IPS-NIHi7 (cell line): Measurements from ENCODE around the gene SLC15A5.
A peak's percentile ranks its signal among the peaks of the same experiment; 100 is the strongest.

Source experiments
- DNase-seq: peaks from one replicate; pipeline ENCODE4 v3.0.0; 2012; ENCODE audit warnings: mixed read lengths; ENCODE audit errors: extremely low spot score

SLC15A5 gene, protein sequence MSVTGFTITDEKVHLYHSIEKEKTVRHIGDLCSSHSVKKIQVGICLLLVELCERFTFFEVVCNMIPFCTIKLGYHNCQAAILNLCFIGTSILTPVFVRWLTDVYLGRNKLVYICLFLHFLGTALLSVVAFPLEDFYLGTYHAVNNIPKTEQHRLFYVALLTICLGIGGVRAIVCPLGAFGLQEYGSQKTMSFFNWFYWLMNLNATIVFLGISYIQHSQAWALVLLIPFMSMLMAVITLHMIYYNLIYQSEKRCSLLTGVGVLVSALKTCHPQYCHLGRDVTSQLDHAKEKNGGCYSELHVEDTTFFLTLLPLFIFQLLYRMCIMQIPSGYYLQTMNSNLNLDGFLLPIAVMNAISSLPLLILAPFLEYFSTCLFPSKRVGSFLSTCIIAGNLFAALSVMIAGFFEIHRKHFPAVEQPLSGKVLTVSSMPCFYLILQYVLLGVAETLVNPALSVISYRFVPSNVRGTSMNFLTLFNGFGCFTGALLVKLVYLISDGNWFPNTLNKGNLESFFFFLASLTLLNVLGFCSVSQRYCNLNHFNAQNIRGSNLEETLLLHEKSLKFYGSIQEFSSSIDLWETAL

DNA sequence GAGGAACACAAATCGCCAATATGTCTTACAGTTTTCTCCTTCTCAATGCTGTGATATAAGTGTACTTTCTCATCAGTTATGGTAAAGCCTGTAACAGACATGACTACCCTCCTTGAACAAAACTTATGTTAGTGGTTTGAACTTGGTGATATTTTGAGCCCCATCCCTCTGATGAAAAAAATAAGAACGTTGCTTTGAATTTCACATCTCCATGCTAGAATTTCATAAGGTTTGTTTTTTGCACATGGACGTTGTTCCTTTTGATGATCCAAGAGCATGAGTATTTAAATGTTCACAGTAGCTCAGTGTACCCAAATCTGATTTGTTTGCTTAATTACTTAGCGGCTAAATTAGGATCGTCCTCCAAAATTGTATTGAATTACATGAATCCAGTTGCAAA is at the start of gene SLC15A5:
SLC15A5 (minus strand) TSS at position 101 of the 400 bp plus-strand sequence; CDS start at position 101, 0 bp downstream.
- DNase-seq: no peak

DNA sequence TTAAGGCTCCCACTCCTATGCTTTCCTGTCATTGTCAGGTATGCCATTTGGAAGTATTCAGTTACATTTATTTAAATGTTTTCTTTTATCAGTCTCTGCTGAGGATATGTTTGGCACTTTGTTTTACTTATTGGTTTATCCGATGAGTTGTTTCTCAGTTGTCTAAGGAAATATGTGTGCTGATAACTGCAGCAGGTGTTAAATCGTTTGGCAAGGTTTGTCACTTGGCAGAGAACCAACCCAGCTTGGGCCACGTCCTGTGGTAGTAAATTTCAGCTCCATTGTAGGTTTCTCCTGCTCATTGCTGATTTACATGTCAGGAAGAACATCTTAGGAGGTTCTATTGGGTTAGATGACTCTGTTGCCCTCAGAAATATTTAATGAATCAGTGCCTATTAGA is 47.9 kb upstream of the SLC15A5 start:
- no peak for DNase-seq

DNA sequence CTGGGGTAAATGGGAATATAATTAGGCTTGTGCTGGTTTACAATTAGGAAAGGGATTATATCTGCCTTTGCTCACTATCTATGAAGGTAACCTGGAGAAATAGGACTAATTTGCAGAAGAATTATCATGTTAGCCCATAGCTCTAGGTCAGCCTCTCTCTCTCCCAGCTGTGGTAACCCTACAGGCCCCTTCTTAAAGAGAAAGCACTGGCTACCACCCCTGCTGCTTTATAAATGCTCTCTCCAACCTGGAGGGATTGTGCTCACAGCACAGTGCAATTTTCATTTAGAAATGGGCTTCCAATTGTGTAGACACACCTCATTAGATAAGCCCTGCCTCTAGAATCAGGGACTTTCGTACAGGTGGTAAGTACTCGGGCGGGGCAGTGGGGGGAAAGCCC is 47.3 kb upstream of the SLC15A5 start:
- no peak for DNase-seq

DNA sequence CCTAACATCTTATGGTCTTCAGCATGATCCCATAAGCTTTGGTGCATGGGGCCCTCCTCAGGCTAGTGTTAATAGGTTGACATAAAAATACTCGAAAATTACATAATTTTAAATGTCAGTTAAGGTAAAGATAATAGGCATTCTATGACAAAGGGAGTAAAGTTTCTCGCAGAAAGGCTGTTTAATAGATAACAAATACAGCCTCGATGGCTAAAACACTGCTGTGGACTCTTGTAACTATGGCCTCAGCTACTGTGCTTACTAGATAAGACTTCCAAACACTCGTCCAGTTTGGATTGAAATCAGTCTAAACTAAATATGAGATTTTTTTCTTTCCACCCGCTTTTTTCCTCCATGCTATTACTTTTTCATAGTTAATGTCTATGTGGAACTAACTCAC is 46.8 kb upstream of the SLC15A5 start:
- no peak for DNase-seq

DNA sequence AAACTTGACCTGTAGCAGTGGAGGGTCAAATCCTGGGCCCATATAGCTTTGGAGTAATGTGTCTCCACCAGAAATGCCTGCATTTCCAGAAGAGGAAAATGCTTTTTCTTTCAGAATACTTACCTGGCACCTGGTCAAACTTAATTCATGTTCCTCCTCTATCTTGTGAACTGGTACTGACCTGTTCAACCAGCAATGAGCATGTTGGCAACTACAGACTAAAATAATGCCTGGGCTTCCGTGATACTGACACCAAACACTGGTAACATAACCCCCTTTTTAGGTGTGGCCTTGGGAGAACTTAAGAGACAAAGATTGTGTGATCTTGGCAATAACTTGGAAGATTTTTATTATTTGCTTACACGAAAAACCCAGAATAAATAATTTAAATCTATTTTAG is 46.2 kb upstream of the SLC15A5 start:
- no peak for DNase-seq

DNA sequence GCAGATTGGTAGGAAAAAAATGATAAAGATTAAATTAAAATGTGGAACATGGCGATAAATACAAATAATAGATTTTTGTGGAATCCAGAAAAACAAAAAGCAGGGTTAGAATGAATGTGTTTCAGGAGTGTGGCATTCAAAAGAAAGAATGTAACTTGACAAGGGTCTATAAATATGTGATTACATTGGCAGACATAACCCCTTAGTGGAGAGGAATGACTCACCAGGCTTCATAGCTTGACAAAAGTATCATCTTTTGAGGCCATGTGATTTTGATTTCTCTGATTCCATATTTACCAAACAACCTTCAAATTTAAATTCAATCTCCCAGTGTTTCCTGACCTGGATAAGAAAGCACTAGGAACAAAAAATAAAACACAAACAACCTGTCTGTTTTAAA is 45.5 kb upstream of the SLC15A5 start:
- DNase-seq: no peak

DNA sequence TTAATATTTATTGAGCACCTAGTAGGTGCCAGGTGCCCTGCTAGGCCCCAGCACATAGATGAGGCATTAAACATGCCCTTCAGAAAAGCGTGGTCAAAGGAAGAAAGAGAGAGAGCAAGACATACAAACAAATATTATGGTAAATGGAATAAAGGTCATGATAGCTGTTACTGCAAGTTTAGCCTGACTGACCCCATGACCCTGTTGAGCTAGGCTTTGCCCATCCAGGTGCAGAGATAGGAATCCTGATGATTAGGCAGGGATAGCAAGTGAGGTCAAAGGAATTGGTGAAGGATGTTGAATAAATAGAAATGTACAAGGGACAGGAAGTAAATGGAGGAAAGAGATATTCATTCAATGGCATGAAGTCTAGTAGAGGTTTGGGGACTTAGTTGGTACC is 33.4 kb upstream of the SLC15A5 start:
- DNase-seq: no peak

DNA sequence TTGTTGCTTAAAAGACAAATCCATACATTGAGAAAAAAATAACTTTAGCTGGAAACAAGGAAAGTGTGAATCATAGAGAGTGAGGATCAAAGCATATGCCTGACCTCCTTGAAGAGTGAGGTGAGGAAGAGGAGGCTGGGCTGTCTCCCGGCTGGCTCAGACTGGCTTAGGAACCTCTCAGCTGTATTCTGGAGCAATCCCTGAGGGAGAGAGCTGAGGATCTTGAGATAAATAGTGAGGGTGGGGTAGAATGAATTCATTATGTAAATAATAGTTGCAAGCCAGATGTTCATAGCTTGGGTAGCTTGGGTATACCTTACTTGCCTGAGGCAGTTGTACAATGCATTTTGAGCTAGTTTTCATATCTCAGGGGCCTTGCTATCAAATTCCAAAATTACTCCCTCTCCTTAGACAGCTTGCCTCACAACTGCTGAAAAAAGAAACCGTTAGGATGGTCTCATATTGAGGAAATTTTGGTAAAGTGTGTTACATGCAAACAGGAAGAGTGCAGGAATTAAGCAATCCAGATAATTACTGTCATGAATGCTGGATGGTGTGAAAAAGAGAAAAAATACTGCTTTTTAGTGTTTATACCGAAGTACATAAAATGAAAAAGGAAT is 30.5 kb upstream of the SLC15A5 start:
- no peak for DNase-seq

DNA sequence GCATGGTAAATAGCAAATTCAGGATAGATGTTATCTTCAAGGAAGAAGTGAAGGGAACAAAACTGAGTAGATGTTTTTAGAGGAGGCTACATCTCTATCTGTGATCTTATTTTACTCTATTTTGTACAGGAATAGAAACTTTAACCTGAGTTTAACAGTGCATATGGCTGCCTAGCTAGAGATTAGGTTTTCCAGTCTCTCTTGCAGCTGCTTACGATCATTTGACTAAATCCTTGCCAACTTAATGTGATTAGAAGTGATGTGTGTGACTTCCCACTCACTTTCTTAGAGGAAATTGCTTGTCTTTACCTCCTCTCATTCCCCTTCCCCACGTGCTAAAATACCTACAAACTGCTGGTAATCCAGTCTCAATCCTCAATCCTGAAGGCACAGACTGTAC is 26.5 kb upstream of the SLC15A5 start:
- no peak for DNase-seq

DNA sequence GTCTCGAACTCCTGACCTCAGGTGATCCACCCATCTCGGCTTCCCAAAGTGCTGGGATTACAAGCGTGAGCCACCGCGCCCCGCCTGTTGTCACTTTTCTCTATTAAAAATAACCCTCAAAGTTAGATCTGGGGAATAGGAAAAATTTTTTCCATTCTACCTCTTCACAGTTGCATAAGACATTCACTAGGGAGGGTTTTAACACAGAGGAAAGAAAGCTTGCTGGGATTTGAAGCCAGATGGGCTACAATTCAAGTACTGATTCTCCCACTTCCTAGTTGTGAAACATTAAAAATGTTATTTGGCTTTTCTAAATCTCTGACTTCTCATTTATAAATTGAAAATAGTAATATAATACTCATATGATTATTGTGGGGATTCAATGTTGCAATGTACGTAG is 23.3 kb upstream of the SLC15A5 start:
- no peak for DNase-seq

DNA sequence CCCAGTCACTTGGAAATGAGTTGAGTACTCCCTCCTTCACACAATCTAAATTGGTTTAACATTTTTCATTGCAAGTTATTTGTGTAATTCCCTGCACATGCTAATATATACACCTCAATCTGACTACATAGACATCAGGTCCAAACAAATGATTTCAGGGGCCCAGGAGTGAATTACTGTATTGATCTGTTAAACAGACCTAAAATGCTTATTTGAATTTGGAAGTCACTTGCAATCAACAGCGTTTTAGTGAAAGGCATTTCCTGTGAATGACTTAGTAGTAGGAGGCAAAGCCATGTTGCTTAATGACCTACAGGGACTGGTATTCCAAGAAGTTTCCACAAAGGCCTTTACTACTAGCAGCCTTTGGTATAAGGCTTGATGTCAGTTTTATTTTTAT is 22.6 kb upstream of the SLC15A5 start:
- peak; percentile 27 for DNase-seq

DNA sequence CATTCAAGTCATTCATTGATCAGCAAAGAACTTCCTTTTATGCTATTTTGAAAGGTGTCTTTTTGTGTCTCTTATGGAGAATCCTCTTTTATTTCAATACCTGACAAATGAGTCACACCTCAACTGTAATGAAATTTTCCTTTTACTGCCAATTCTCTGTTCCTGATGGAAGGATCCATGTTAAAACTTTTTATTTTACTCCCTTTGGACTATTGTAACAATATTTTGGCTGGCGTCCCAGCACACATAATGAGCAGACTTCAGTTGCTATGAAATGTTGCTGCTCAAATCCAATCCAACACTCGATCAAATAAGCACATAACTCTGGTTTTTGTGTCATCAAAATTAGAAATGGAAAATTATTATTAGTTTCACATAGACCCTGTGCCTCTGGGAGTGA is 21.9 kb upstream of the SLC15A5 start:
- no peak for DNase-seq

DNA sequence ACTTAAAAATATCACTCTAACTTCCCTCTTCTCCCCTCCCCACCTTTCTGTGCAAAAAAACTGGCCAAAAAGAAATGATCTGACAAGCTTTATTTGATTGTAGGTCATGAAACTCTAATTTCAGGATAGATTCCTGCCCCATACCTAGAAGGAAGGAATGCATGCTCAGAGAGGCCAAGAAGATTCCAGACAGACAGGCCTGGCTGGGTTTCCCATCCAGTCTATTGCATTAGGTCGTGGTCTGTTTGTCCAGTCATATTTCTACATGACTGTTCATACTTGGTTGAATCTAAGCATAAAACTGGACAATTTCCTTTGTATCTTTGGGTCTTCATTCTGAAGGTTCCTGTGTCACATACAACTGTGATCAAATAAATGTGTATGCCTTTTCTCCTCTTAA is 20.0 kb upstream of the SLC15A5 start:
- no peak for DNase-seq

DNA sequence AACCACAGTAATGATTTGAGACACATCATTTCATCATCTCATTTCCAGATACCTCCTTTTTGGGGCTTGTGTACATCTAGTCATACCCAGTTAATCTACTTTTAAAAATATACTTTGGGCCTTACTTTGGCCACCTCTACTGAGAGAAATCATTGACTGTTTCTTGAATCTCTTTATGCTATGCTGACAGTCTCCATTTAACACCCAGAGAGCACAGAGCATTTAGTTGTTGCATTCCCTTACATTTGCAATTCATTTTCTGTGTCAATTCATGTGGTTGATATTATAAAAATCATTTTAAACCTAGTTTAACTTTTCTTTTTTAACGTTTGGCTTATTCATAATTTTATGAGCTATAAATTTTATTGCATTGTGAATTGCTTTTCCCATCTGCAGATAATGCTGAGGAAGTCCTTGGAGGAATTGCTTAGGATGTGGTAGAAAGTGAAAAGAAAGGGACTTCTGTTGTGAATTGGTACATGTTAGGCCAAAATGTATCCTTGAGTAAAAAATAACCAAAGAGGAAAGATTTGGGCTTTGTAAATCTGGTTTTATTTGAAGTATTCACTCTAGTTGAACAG is 17.0 kb upstream of the SLC15A5 start:
- DNase-seq: no peak

DNA sequence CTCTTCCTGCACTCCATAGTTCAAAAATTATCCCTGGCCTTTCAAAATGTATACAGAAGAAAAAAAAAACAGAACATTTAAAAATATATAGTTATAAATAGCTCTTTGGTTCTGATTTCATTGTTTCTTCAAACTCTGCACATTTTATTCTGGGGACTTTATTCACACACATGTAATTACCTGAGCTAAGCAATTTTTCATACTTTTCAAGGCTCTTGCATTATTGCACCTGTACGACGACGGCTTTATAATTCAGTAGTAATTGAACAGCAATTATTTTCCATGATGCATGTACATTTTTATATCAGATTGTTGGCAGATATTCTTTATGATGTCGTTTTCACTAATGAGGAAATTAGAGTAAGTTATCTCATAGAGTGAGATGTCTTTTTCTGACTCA is 13.5 kb upstream of the SLC15A5 start:
- DNase-seq: no peak

DNA sequence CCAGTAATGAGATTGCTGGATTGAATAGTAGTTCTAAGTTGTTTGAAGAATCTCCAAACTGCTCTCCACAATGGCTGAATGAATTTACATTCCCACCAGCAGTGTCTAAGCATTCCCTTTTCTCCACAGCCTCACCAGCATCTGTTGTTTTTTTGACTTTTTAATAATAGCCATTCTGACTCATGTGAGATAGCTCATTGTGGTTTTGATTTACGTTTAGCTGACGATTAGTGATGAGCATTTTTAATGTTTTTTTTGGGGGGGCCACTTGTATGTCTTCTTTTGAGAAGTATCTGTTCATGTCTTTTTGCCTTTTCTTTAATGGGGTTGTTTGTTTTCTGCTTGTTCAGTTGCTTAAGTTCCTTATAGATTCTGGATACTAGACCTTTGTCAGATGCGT is 8.1 kb upstream of the SLC15A5 start:
- no peak for DNase-seq

DNA sequence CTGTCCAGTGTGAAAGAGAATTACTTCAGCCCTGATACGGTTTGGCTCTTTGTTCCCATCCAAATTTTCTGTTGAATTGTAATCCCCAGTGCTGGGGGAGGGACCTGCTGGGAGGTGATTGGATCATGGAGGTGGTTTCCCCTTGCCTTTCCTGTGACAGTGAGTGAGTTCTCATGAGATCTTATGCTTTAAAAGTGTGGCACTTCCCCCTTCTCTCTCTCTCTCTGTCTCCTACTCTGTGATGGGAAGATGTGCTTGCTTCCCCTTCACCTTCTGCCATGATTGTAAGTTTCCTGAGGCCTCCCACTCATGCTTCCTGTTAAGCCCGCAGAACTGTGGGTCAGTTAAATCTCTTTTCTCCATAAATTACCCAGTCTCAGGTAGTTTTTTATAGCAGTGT is 5.5 kb upstream of the SLC15A5 start:
- DNase-seq: no peak

DNA sequence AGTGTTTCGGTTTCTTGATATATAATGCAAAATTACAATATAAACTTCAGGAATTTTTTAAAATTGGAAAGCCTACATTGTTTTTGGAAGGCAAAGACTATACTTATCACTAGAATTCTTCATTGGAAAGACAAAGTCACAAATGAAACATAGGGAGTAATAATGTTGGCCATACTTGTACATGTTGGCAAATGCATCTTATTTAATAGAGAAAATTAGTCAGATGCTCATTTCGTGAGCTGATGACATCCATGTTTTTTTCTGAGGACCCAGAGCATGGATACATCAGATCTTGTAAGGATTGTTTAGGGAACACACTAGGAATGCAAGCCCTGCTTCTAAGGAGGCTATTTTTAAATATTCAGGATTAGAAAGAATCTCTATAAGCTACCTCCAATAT is 4.6 kb upstream of the SLC15A5 start:
- DNase-seq: no peak

DNA sequence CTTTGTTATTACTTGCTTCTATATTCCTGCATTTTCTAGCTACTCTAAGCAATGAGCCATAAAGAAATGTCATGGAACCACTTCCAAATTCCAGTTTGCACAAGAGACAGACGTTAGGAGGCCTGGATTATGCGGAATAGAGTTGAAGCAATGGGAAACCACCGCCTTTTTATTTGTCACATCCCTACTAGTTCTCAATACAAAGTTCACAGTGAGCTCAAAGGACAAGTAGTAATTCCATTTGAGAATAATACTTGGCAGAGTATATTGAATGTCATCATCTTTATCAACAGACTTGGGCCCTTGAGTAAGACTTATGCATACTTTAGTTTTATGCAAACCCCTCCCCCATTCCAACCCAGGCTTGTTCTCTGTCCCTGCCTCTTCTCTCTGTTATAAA is 3.7 kb upstream of the SLC15A5 start:
- DNase-seq: no peak

DNA sequence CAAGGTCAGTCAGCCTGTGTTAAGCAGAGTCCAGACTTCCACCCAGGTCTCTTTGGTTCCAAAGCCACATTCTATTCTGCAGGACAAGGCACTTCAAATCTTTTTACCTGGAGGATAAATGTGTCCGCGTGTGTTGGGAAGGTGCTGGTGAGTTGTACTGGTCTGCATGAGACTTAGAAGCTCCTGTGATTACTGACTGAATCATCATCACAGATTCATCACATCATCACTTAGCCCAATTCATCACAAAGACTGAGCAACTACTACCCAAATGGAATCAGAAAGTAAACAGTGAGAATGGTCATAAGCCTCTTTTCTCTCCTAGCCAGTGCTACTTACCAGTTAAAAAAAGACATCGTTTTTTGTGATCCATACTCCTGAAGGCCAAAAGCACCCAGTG is 5.3 kb downstream of the SLC15A5 start:
- no peak for DNase-seq

DNA sequence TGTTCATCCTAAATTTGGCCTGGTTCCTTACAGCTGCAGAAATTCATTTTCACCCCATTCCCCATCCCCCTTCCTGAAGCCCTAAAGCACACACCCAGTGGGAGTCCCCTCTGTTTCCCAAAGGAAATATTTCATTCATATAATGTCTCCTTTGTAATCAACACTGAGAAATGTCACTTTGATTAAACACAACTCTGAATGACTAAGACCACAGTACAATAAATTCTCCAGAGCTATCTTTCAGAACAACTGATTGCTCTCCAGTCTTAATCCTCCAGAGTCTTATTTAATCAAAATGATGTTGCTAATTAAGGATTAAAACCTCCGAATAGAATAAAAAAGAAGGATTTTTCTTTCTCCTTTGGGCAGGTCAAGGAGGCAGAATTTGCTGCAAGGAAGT is 6.4 kb downstream of the SLC15A5 start:
- DNase-seq: no peak

DNA sequence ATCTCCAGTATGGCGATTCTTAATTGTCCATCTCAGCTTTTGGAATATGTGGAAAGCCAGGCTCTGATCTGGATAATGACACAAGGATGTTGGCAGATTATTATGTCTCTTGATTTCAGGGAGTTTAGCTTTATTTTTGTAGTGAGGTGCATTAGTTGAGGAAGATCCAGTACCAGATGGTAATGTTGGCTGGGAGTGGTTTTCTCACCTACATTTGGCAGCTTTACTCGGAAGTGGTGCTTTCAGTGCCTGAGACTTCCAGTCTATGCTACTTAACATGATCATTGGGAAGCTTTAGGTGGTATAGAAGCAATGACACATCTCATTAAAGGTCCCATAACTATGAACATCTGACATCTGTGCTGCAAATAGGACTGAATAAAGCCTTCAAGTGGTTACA is 7.5 kb downstream of the SLC15A5 start:
- no peak for DNase-seq

DNA sequence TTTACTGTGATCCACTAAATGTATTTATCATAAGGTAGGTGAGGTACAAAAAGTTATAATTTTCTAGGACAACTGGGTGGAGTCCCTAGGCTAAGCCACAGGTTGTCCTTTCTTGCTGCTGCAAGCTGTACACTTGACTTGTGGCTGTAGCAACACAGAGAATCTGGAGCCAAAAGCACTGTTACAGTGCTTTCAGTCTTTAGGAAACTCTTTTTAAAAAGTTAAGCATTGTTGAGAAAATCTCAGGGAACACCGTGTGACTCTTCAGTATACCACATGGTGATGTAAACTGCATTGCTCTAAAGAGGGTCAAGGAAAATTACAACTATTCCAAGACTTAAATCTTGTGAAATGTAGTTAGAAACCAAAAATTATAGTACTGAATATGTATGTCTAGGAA is 11.4 kb downstream of the SLC15A5 start:
- no peak for DNase-seq
